Activated T-cell treated with anti-CD3 and anti-CD28 coated beads for 4 hours (primary cell): Measurements from ENCODE around the gene SV2C.
A peak's percentile ranks its signal among the peaks of the same experiment; 100 is the strongest.

Source experiments
- DNase-seq: peaks from one replicate; pipeline ENCODE4 v3.0.0-alpha.2; 2020

Gene SV2C

GRCh38 chr5:76165711-76166374 is 82.7 kb downstream of the SV2C start:
- DNase-seq: no peak

- DNase-seq: no peak
Measured at GRCh38 chr5:76166886-76167576, 83.8 kb downstream of the SV2C start.

GRCh38 chr5:76169146-76169905 is 86.1 kb downstream of the SV2C start:
- no peak for DNase-seq

DNA sequence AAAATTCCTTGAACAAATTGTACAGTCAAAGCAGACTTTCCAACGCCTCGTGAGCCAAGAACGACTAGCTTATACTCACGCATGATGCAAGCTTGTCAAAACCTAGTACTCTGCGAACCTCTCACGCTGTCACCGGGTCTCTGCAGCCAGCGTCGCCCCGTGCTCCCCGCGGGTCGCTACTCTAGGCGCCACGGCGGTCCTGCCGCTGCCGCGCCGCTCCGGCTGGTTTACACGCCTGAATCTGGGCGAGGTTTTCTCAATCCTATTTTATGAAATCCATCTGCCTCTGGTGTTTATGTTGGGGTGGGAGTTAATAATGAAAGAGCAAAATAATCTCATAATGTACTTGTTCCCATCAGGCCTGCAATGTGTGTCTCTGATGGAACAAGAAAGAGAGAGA is 90.9 kb downstream of the SV2C start:
- no peak for DNase-seq

- DNase-seq: peak; percentile 33
Measured at GRCh38 chr5:76175051-76175666, 92.0 kb downstream of the SV2C start.

DNA sequence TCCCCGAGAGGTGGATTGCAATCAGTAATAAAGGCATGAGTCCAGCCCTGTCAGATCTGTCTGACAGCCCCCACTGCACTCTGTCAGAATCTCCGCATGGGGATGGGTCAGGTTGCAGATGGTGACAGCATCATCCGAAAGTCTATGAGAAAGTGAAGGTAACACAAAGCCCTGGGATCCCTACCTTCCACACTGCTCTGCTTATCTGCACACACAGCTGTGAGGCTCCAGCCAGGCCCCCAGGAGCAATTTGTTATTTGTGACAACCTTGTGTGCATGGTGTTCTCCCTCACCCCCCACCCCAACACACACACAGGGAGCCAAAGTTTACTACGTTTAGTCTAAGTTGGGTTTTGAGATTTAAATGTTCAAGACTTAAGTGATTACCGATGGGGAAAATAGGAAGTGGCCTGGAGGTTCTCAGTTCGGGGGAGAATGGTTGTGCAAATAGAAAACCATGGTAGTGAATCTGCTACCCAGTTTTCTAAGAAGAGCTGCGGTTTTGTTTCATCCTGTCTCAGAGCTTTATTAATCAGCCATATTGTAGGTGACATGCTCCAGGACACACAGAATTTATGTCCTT is 92.7 kb downstream of the SV2C start:
- DNase-seq: no peak

GRCh38 chr5:76177978-76178377 is 94.8 kb downstream of the SV2C start:
- no peak for DNase-seq

DNA sequence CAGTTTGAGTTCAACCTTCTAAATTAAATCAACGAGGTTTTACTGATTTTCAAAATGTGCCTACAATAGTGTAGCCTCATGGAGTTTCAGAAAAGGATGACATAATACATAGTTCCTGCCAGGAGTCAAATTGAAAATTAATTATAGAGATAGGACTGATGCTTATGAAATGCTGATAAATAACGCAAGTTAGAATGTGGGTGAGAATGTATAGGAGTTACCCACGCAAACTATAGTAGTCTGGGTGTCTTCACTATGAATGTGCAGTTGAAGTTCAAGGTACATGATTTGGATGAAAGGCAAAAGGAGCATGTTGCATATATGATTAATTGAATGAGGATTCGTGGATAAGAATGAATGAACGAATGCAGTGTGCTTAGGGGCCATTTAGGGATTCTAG is 95.7 kb downstream of the SV2C start:
- DNase-seq: no peak

DNA sequence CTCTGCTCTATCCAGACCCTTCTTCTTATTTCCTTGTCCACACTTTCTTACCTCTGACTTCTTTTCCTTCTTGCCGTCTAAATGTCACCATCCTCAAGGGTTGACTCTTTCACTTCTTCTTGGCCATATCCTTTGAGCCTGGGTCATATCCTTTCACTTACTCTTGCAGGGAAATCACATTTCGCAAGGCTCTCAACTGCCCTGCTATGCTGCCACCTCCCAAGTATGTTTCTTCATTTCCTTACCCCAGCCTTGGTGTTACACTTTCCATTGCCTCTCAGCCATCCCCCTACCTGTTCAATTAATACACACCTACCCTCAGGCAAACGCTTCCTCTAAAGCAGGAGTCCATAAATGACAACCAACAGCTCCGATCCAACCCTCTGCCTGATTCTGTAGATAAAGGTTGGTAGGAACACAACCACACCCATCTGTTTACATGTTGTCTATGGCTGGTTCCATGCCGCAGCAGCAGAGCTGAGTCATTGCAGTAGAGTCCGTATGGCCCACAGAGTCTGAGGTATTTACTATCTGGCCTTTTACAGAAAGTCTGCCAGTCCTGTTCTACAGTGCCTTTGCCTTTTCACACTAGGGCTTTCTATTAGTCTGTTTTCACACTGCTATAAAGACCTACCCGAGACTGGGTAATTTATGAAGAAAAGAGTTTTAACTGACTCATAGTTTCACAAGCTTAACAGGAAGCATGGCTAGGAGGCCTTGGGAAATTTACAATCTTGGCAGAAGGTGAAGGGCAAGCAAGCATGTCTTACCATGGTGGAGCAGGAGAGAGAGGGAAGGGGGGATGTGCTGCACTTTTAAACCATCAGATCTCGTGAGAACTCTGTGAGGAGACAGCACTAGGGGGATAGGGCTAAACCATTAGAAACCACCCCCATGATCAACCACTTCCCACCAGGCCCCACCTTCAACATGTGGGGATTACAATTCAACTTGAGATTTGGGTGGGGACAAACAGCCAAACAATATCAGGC is 97.9 kb downstream of the SV2C start:
- no peak for DNase-seq

- DNase-seq: no peak
Measured at GRCh38 chr5:76187386-76187785, 104.2 kb downstream of the SV2C start.

DNA sequence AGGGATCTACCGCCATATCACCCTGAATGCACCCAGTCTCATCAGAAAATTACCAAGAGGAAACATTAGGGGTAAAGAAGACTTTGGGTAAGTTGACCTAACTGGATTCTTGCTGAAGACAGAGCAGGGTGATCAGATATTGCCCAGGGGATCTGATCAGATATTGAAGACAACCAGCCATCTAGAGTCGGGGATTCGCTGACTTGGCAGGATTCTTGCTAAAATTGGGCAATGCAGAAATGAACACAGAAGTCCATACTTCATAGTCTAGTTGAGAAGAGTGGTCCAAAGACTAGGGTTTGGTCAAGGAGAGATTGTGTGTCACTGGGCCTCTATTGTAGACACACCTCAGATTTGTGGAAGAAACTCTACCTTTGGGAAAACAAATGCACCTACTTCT is 107.2 kb downstream of the SV2C start:
- DNase-seq: no peak

GRCh38 chr5:76192837-76193236 is 109.7 kb downstream of the SV2C start:
- DNase-seq: no peak

DNA sequence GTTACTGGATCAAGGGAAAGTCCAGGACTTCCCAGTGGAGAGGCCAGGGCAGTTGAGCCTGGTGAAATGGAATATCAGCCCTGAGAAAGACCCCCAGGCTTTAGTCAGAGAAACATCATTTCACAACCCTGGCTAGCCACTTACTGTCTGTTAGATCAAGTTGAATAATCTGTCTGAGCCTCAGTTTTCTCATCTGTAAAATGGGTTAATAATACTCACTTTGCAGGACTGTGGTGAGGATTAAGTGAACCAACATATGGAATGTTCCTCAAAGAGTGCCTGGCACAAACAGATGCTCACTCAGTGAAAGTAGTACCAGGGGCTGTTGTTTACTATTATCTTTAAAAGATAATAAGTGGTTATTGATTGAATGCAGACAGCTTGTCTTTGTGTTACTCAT is 110.5 kb downstream of the SV2C start:
- no peak for DNase-seq

- no peak for DNase-seq
Measured at GRCh38 chr5:76194340-76194739, 111.2 kb downstream of the SV2C start.

DNA sequence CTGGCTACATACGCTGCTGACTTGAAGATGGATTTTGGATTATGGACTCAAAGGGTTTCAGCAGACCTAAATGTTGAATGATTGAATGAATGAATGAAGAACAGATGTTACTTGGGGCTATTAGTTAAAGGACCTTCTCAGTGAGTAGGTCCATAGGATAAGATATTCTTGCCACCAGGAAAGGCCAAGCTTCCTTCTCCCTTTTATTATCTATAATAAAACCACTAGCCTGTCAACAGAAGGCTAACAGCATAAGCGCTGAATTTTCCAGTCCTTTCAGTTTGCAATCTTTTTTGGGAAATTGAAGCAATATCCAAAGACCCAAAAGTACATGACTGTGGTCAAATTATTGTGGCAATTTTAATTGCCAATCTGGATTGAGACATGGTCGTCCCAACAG is 113.3 kb downstream of the SV2C start:
- DNase-seq: no peak

- no peak for DNase-seq
Measured at GRCh38 chr5:76196886-76197489, 113.8 kb downstream of the SV2C start.

GRCh38 chr5:76197726-76198125 is 114.5 kb downstream of the SV2C start:
- no peak for DNase-seq

- DNase-seq: no peak
Measured at GRCh38 chr5:76199336-76200318, 116.4 kb downstream of the SV2C start.

DNA sequence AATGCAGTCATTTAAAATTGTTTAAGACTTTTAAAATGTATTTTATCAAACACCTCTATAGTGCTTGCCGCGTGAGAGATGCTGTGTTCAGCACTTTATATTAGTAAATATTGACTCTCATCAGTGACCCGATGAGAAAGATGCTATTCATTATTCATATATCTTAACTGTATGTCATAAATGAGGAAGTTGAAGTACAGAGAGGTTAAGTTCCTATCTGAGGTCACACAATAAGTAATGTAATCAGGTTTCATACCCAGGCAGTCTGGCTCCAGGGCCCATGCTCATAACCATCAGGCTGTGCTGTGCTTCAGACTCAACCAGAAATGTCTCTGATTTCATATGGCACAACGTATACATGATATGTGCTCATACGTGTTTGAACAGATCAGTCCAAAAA is 119.0 kb downstream of the SV2C start:
- DNase-seq: no peak

DNA sequence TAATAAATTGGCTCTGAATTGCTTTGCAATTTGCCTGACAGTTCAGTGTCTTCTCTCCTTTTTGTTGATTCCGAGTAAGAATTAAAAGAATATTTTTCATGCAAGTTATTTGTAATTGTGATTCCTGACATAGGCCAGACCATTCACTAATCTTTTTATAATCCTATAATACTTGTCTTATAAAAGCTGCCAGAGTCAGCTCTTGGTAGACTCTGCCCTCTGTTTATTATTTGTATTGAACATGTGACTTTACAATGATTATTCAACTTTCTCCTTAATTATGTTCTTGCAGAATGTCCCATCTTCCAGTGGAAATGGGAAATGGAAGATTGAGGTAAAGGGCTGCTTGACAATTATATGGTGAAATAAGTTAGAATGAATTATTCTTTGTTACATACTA is 121.0 kb downstream of the SV2C start:
- DNase-seq: no peak
